Caco-2 (cell line): ENCODE results near the gene AGMAT. TPM values are rescaled to one million over a fixed set of nuclear protein-coding genes. Genes with fewer than 3 reads are reported as not detected.

Source experiments
- BruUV-seq: library from RNA; stranded (reverse); fragments of 400-500 nt; replicated peaks from 2 replicates; lab custom pipeline; 2021; lab: Mats Ljungman, UMichigan
- CTCF ChIA-PET: fragments of 300-600 bp; sonication (Branson Sonifier 250); formaldehyde crosslinking; loops from one replicate; lab custom pipeline; 2022; ENCODE audit warnings: antibody characterized with exemption; lab: Charles Lee
- POLR2A ChIA-PET: fragments of 300-600 bp; sonication (Branson Sonifier 250); formaldehyde crosslinking; loops from one replicate; lab custom pipeline; 2022; ENCODE audit warnings: antibody characterized with exemption; lab: Charles Lee
- DNase-seq, 2 experiments: peaks; one replicate each; pipeline versions ENCODE4 v3.0.0 to v3.0.0-alpha.2; 2020 to 2022
- H3K27me3 ChIP-seq: replicated peaks from 2 replicates; pipeline ENCODE4 v1.6.0; 2011; ENCODE audit warnings: low read length; ENCODE audit not compliant: control insufficient read depth, insufficient read depth
- H3K36me3 ChIP-seq: 2 replicates; pipeline ENCODE4 v1.5.1; 2011; ENCODE audit warnings: low read length; ENCODE audit not compliant: control insufficient read depth, insufficient read depth
- H3K4me1 ChIP-seq: fragments of 250-450 bp; sonication (Bioruptor Pico); 2 replicates; pipeline ENCODE4 v1.5.1; 2020; ENCODE audit warnings: mild to moderate bottlenecking
- H3K4me3 ChIP-seq: 2 replicates; pipeline ENCODE4 v1.5.1; 2011; ENCODE audit warnings: low read depth, mild to moderate bottlenecking, control low read depth, low read length
- H3K9me3 ChIP-seq: fragments of 250-450 bp; sonication (Bioruptor Pico); 2 replicates; pipeline ENCODE4 v1.5.1; 2020; ENCODE audit warnings: mild to moderate bottlenecking, moderate library complexity
- H3K27ac Mint-ChIP-seq: one replicate; pipeline ENCODE4 v1.8.0; 2022; ENCODE audit warnings: mixed read lengths; ENCODE audit not compliant: unreplicated experiment
- H3K27me3 Mint-ChIP-seq: one replicate; pipeline ENCODE4 v1.8.0; 2022; ENCODE audit warnings: mixed read lengths; ENCODE audit not compliant: insufficient read depth, unreplicated experiment
- H3K36me3 Mint-ChIP-seq: one replicate; pipeline ENCODE4 v1.8.0; 2022; ENCODE audit warnings: mild to moderate bottlenecking, mixed read lengths; ENCODE audit not compliant: insufficient read depth, unreplicated experiment
- H3K4me1 Mint-ChIP-seq: one replicate; pipeline ENCODE4 v1.8.0; 2022; ENCODE audit warnings: low read depth, mixed read lengths; ENCODE audit not compliant: unreplicated experiment
- H3K4me3 Mint-ChIP-seq: one replicate; pipeline ENCODE4 v1.8.0; 2022; ENCODE audit warnings: mild to moderate bottlenecking, moderate library complexity, mixed read lengths; ENCODE audit not compliant: unreplicated experiment
- H3K9me3 Mint-ChIP-seq: one replicate; pipeline ENCODE4 v1.8.0; 2022; ENCODE audit warnings: mixed read lengths; ENCODE audit not compliant: unreplicated experiment
- intact Hi-C: fragments of 100-400 bp; cut with micrococcal nuclease; formaldehyde crosslinking; loops from one replicate; pipeline ENCODE4 v1.10.0; 2022; ENCODE audit not compliant: unreplicated experiment
- total RNA-seq: library from RNA; stranded (reverse); gene quantifications from 2 replicates; pipeline ENCODE4 v1.2.3, GENCODE V29; 2022
- TF ChIP-seq, protein P1 (sequence below), 2 experiments: fragments of 200-600 bp in 1 of 2; IDR thresholded peaks; 1 replicate in 1 of 2; 2 replicates in 1 of 2; pipeline versions ENCODE4 v1.5.1 to v1.8.0; 2011 to 2022; ENCODE audit warnings: antibody characterized with exemption in 1 of 2, control low read depth in 1 of 2, inconsistent platforms in 1 of 2, low read depth in 1 of 2, low read length in 1 of 2, mild to moderate bottlenecking in 1 of 2, moderate library complexity in 1 of 2; ENCODE audit not compliant: insufficient read depth in 1 of 2, severe bottlenecking in 1 of 2, unreplicated experiment in 1 of 2

AGMAT gene
- total RNA-seq, 1 experiment from 2014 or later = 48.3 TPM

DNA sequence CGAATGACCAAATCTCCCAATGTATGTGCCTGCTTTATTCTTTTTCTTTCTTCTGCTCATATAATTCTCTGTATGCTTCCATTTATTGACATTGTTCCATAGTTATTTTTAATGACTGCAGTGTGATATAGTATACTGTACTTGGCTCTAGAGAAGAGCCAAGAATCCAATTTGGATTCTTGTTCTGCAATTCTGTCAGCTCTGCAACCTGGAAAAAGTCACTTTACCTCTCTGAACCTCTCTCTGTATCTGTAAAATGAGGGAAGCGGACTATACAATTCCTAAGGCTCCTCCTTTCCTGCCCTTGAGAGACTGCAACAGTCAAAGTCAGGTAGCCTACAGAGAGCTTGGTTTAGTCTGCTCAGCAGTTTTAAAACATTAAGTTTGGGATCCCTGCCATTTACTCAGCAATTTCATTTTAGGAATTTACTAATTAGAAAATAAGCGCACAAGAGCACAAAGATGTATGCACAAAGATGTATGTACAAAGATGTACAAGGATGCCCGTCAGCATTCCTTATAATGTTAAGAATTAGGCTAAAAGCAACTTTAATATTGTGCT, 43.5 kb downstream of the AGMAT start:
- Mint-ChIP-seq H3K27ac (no peak overlapping the region), H3K27me3 (no peaks in the 10 kb centered on the region), H3K36me3 (peaks cover 28% of the 10 kb centered on the region), H3K4me3 (no peak overlapping the region), H3K9me3 (no peaks in the 10 kb centered on the region), H3K4me1 (peaks cover 8% of the 10 kb centered on the region)
- BruUV-seq = no TSS peak
- no peak for DNase-seq
- intact Hi-C loops = no loop called here
- ChIA-PET CTCF (no interaction called here), POLR2A (no interaction called here)
- Histone ChIP-seq H3K4me1 (no peaks in the 10 kb centered on the region), H3K4me3 (no peak overlapping the region), H3K36me3 (no peaks in the 10 kb centered on the region; the same call in 1 of the 2 replicates), H3K27me3 (no peaks in the 10 kb centered on the region), H3K9me3 (no peaks in the 10 kb centered on the region)
- TF ChIP-seq, protein P1, sequence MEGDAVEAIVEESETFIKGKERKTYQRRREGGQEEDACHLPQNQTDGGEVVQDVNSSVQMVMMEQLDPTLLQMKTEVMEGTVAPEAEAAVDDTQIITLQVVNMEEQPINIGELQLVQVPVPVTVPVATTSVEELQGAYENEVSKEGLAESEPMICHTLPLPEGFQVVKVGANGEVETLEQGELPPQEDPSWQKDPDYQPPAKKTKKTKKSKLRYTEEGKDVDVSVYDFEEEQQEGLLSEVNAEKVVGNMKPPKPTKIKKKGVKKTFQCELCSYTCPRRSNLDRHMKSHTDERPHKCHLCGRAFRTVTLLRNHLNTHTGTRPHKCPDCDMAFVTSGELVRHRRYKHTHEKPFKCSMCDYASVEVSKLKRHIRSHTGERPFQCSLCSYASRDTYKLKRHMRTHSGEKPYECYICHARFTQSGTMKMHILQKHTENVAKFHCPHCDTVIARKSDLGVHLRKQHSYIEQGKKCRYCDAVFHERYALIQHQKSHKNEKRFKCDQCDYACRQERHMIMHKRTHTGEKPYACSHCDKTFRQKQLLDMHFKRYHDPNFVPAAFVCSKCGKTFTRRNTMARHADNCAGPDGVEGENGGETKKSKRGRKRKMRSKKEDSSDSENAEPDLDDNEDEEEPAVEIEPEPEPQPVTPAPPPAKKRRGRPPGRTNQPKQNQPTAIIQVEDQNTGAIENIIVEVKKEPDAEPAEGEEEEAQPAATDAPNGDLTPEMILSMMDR (IDR thresholded peaks at IDR 0.05; ENCODE audit: insufficient read depth in 1 of 2, low read depth in 1 of 2, low read length in 1 of 2, severe bottlenecking in 1 of 2, unreplicated experiment in 1 of 2) = no peak

DNA sequence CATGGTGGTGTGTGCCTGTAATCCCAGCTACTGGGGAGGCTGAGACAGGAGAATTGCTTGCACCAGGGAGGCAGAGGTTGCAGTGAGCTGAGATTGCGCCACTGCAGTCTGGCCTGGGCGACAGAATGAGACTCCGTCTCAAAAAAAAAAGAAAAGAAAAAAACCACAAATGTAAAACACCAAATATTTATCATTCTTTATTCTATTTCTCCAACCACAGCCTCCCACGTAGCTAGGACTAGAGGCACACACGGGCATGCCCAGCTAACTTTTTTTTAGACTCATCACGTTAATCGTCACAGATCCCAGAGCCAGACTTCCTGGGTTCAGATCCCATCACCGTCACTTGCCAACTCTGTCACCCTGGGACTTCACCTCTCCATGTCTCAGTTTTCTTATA, 44.7 kb downstream of the AGMAT start:
- Mint-ChIP-seq H3K27me3 (no peaks in the 10 kb centered on the region), H3K36me3 (peaks cover 21% of the 10 kb centered on the region), H3K4me3 (no peak overlapping the region), H3K9me3 (no peaks in the 10 kb centered on the region), H3K4me1 (peaks cover 8% of the 10 kb centered on the region), H3K27ac (no peak overlapping the region)
- no peaks in the 10 kb centered on the region; the same call in 1 of the 2 replicates for H3K36me3 ChIP-seq
- H3K4me3 ChIP-seq = no peak overlapping the region
- H3K9me3 ChIP-seq = no peaks in the 10 kb centered on the region
- BruUV-seq = no TSS peak
- POLR2A ChIA-PET = no interaction called here
- no peaks in the 10 kb centered on the region for H3K27me3 ChIP-seq
- no peak for DNase-seq
- TF ChIP-seq, protein P1 (IDR thresholded peaks at IDR 0.05; ENCODE audit: insufficient read depth in 1 of 2, low read depth in 1 of 2, low read length in 1 of 2, severe bottlenecking in 1 of 2, unreplicated experiment in 1 of 2) = no peak
- intact Hi-C loops = no loop called here
- CTCF ChIA-PET = no interaction called here
- no peaks in the 10 kb centered on the region for H3K4me1 ChIP-seq

DNA sequence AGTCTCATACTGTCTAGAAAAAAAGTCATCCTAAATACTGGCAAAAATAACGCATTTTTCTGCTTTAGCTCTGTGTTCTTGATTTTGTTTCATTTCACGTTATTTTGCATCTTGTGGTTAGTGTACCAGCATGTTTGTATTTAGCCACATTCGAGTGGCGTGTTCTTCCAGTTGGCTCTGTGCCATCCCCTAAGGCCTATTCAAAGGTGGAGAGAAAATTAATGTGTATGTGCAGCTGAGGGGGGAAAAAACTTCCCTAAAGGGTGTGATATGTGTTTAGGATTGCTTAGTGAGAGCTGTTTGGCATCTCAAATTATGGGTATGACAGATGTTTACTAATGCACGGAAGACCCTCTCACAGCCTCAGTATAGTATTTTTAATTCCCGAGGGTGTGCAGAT, 46.1 kb downstream of the AGMAT start:
- Histone ChIP-seq H3K9me3 (no peaks in the 10 kb centered on the region), H3K4me3 (no peak overlapping the region), H3K27me3 (no peaks in the 10 kb centered on the region), H3K4me1 (no peaks in the 10 kb centered on the region), H3K36me3 (no peaks in the 10 kb centered on the region; the same call in 1 of the 2 replicates)
- Mint-ChIP-seq H3K9me3 (no peaks in the 10 kb centered on the region), H3K36me3 (peaks cover 21% of the 10 kb centered on the region), H3K27ac (no peak overlapping the region), H3K4me3 (no peak overlapping the region), H3K27me3 (no peaks in the 10 kb centered on the region), H3K4me1 (peaks cover 8% of the 10 kb centered on the region)
- ChIA-PET CTCF (no interaction called here), POLR2A (no interaction called here)
- BruUV-seq = no TSS peak
- intact Hi-C loops = no loop called here
- DNase-seq = no peak
- TF ChIP-seq, protein P1 (IDR thresholded peaks at IDR 0.05; ENCODE audit: insufficient read depth in 1 of 2, low read depth in 1 of 2, low read length in 1 of 2, severe bottlenecking in 1 of 2, unreplicated experiment in 1 of 2) = no peak
